ENCODE data around the gene PRSS56. TPM values are rescaled to one million over a fixed set of nuclear protein-coding genes. Genes with fewer than 3 reads are reported as not detected.

Gene PRSS56
- total and polyA plus RNA-seq, 9 donors: 0.27 to 0.35 TPM; not detected in 7

- Histone ChIP-seq H3K9me3 (no peaks in the 10 kb centered on the region), H3K4me1 (ENCODE audit: insufficient read depth) (no peaks in the 10 kb centered on the region), H3K27me3 (no peaks in the 10 kb centered on the region), H3K4me3 (no peak overlapping the region), H3K27ac (no peak overlapping the region), H3K36me3 (no peaks in the 10 kb centered on the region)
- peak; percentile 5 to 35 (median 27) for DNase-seq
- 91 to 95% (median 92%) methylated on average over 9 to 10 of the region's 10 CpGs for WGBS, 3 donors
- intact Hi-C loops (cut with DNase I): no loop called here
- TF ChIP-seq, protein P1, sequence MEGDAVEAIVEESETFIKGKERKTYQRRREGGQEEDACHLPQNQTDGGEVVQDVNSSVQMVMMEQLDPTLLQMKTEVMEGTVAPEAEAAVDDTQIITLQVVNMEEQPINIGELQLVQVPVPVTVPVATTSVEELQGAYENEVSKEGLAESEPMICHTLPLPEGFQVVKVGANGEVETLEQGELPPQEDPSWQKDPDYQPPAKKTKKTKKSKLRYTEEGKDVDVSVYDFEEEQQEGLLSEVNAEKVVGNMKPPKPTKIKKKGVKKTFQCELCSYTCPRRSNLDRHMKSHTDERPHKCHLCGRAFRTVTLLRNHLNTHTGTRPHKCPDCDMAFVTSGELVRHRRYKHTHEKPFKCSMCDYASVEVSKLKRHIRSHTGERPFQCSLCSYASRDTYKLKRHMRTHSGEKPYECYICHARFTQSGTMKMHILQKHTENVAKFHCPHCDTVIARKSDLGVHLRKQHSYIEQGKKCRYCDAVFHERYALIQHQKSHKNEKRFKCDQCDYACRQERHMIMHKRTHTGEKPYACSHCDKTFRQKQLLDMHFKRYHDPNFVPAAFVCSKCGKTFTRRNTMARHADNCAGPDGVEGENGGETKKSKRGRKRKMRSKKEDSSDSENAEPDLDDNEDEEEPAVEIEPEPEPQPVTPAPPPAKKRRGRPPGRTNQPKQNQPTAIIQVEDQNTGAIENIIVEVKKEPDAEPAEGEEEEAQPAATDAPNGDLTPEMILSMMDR (IDR thresholded peaks at IDR 0.05): no peak
- TF ChIP-seq EP300 (IDR thresholded peaks at IDR 0.05) (no peak), POLR2A (IDR thresholded peaks at IDR 0.05) (no peak)
Observed at GRCh38 chr2:232483311-232483922, 36.8 kb upstream of the PRSS56 start.

- TF ChIP-seq POLR2A (IDR thresholded peaks at IDR 0.05): no peak
- TF ChIP-seq EP300 (IDR thresholded peaks at IDR 0.05): no peak
- TF ChIP-seq, protein P1 (IDR thresholded peaks at IDR 0.05): no peak
Observed at GRCh38 chr2:232483923-232484627, 36.1 kb upstream of the PRSS56 start.

DNA sequence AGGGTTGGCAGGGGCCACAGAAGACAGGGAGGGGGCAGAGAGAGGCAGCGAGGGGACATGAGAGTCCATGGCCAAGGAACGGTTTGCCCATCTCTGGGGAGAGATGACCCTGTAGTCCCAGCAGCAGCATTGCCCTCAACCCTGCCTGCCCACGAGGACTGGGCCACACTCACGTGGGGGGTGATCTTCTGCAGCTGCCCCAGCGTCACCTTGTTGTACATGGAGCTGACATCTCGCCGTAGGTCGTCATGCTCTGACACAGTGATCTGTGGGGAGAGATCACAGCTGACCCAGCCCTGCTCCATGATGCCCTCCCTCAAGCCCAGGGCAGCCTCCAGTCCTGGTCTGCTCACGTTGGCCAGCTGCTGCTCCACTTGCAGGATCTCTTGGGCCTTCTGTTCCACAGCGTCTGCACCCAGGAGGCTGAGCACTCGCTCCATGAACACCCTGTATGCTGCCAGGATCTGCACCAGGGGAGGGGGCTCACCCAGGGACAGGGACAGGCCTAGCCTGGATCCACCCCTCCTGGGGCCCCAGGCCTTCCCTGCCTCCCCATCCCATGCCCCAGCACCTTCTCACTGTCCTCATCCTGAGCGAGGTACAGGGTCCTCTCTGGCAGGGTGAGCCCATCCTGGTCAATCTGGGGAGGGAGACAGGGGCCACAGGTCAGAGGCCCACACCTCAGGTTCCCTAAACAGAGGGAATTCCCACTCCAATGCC, 35.4 kb upstream of the PRSS56 start:
- 86 to 92% (median 90%) methylated on average over 12 of the region's 12 CpGs for WGBS, 3 donors
- no peaks in the 10 kb centered on the region for H3K27me3 ChIP-seq
- DNase-seq: peak in 3 of 5 donors; percentile 17 to 27 (median 19)
- TF ChIP-seq, protein P1 (IDR thresholded peaks at IDR 0.05): no peak
- TF ChIP-seq POLR2A (IDR thresholded peaks at IDR 0.05) (no peak), EP300 (IDR thresholded peaks at IDR 0.05) (no peak)
- no peaks in the 10 kb centered on the region for H3K9me3 ChIP-seq
- no peaks in the 10 kb centered on the region for H3K36me3 ChIP-seq
- intact Hi-C loops (cut with DNase I): no loop called here
- H3K27ac ChIP-seq: no peak overlapping the region
- H3K4me1 ChIP-seq (ENCODE audit: insufficient read depth): no peaks in the 10 kb centered on the region
- H3K4me3 ChIP-seq: no peak overlapping the region

More at GRCh38 chr2:232483923-232484627, 36.1 kb upstream of the PRSS56 start:
- Histone ChIP-seq H3K27me3 (no peaks in the 10 kb centered on the region), H3K9me3 (no peaks in the 10 kb centered on the region), H3K36me3 (no peaks in the 10 kb centered on the region), H3K27ac (no peak overlapping the region), H3K4me1 (ENCODE audit: insufficient read depth) (no peaks in the 10 kb centered on the region), H3K4me3 (no peak overlapping the region)
- peak; percentile 4 to 32 (median 19) for DNase-seq
- WGBS, 3 donors: 93 to 94% (median 93%) methylated on average over 17 to 19 of the region's 19 CpGs
- intact Hi-C loops (cut with DNase I): no loop called here

DNA sequence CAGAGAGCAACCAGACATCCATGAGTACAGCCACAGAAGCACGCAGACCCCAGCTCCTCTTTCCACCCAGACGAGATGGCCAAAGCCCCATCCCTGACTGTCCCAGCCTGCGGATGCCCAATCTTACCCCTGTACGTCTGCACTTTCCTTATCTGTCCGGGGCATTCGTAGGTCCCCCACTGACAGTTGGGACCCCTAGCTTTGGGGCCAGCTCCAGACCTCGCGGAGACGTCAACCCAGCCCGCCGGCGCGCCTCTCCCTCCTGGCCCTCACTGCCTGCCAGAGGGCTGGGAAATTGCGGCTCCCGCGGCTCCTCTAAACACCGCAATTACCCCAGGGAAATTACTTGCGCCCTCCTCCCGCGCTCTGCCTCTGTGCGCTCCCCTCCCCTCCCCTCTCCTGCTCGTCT, 34.8 kb upstream of the PRSS56 start:
- 14 to 18% (median 16%) methylated on average over 22 of the region's 22 CpGs for WGBS, 3 donors
- Histone ChIP-seq H3K27me3 (no peaks in the 10 kb centered on the region), H3K36me3 (no peaks in the 10 kb centered on the region), H3K4me3 (peak overlapping the region; percentile 7), H3K27ac (no peak overlapping the region), H3K4me1 (ENCODE audit: insufficient read depth) (no peaks in the 10 kb centered on the region), H3K9me3 (no peaks in the 10 kb centered on the region)
- no peak for TF ChIP-seq EP300 (IDR thresholded peaks at IDR 0.05)
- TF ChIP-seq, protein P1 (IDR thresholded peaks at IDR 0.05): no peak
- TF ChIP-seq POLR2A (IDR thresholded peaks at IDR 0.05): no peak
- peak in 3 of 5 donors; percentile 13 to 29 (median 27) for DNase-seq
- intact Hi-C loops (cut with DNase I): no loop called here

Measured in ovary (tissue), 9 donors.